HG03432 (cell line): Measurements from ENCODE around the gene YPEL1.

Experiments used
- ATAC-seq: cut with Tn5 transposase; IDR thresholded peaks from one replicate; pipeline ENCODE4 v1.9.1; 2021; ENCODE audit warnings: mild to moderate bottlenecking, moderate library complexity; ENCODE audit not compliant: unreplicated experiment

Gene YPEL1

DNA sequence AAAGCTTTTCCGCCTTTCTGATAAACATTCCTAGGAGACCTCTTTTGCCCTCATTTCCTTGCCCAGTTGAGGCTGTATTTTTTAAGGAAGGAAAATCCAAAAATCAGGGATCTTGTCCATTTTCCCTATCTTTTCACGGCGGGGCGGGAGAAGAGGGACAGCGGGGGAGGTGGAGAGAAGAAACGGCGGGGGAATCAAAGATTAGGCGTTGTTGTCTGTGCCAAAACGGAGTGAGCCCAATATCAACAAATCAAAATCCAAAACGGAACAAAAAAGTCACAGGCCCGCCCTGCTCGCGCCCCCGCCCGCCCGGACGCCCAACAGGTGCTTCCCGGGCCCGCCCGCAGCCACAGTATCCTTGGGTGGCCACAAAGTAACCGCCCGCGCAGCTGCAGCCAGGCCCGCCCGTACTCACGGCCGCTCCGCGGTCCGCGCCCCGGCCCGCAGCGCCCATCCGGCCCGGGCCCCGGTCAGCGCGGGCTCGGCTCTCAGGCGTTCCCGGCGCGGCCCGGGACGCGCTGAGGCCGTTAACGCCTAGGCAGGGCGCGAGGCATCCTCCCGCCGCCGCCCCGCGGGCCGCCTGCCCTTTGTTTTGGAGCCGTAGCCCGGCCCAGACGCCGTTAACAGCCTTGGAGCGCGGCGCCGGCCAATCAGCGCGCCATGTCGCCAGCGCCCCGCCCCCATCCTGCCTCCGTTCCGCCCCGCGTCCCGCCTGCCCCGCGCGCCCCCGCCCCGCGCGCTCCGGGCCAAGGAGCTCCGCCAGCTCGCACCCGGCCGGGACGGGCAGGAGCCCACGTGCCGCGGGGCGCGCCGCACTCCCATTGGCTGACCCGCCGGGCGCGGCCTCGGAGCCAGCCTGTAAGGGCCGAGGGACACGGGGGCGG lies at the start of gene YPEL1:
TSS of gene YPEL1 (minus strand) at position 595 of the 884 bp plus-strand sequence. CDS start 25,050 bp downstream, outside the sequence.
- peak; percentile 87 for ATAC-seq

DNA sequence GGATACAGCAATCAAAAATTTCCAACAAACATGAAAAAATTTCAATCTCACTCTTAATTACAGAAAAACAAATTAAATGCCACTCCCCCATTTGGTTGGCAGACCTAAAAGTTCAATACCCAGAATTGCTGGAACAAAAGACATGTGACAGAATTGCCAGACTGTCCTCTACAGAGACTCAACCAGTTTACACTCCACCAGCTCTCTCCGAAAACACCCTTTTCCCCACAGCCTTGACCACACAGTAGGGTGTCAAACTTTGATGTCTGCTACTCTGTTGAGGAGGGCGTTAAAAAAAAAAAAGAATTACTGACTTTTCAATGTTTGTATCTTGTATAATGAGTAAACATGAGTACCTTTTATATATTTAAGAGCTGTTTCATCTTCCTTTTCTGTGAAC lies 44.7 kb upstream of the YPEL1 start:
- ATAC-seq = no peak

DNA sequence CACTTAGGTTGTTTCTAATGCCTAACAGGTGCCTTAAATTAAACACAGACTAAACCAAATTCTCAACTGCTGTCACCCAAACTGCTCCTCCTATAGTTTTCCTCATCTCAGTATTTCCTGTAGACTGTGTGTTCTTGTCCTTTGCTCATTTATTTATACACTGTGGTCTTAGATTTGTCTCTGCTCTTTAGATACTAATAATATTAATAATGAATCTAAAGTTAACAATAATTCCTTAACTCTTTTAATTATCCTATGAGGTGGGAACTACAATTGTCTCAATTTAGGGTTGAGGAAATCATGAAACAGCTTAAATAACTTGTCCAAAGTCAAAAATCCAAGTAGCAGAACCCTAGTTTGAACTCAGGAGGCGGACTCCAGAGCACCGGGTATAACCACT lies 43.9 kb upstream of the YPEL1 start:
- no peak for ATAC-seq

DNA sequence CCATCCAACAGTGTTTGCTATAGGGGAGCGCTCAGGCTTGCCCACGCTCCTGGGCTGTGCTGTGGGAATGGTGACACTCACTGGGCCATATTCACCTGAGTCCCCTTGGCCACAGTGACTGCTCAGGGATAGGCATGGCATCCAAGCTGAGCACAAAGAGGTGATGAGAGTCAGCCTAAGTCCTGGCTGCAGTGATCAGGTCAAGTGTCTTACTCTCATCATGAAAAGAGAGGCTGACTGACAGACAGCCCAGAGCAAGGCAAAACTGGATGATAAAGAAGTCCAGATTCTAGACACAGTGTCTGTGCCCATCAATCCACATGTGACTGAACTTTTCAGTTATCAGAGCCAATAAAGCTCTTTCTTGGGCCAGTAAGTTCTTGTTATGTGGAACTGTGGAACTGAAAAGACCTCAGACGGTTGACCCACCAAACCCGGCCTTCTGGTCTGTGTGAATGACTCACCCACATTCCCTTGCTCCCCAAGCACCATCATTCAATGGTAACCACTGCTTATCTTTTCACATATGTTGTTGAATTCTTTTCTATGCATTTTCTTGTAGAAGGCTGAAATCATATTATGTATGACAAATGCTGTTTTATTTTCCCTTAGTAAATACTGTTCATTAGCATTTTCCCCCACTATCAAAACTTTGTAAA lies 43.2 kb upstream of the YPEL1 start:
- no peak for ATAC-seq

DNA sequence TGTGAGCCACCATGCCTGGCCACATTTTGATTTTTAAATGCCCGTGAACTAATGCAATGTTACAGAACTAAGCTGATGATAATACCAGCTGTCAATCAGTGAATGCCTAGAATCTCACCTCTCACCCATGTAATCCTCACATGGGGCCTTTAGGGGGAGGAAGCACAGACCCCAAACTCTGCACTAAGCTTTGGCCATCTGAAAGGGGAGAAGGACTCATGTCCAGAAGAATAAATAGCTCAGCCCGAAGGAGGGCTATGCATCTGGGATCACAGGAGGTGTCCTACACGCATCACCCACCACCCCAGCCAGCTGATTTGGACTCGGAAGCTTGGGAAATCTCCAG lies 36.0 kb upstream of the YPEL1 start:
- ATAC-seq = no peak

DNA sequence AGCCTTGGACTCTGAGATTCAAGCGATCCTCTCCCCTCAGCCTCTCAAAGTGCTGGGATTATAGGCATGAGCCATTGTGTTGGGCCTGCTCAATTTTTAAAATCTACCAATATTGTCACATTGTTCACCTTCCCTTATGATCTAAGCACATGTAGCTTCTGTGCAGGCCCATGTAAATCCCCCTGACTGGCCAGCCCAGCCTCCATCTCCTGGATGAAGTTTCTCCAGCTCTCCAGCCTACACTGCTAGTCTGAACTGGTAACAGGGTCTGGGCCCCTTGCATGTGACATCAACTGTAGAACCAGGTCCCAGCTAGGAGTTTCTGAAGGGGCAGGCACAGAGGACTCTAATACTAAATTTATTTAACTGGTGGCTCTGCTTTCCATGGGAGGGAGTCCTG lies 32.8 kb upstream of the YPEL1 start:
- ATAC-seq = no peak

GRCh38 chr22:21766691-21767462 lies 31.3 kb upstream of the YPEL1 start:
- peak; percentile 43 for ATAC-seq

DNA sequence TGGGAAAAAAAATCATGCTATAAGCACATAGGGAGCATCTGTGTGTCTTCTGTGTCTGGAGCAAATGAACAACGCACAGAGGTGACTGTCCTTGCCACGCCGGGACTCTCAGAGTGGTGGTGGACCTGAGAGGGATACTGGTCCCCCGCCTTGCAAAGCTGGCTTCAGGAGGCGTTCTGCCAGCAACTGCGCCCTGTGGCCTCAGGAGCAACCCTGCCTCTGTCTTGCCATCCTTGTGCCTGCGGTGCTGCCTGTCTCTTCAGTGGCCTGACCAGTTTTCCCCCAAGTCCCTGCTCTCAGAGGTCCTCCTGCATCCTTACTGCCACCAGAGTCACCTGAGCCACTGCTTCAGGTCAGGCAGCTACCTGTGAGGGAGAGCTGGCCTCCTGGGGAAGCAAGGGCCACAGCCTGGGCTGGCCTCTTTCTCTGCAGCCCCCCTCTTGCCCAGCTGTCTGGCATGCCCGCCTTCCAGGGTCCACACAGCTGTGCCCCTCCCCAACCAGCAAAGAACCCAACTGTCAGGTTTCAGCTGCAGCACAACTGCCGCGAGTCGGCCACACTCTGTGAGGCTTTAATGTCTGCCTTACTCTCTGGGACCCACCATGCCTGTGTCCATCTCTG lies 30.4 kb upstream of the YPEL1 start:
- ATAC-seq = no peak

DNA sequence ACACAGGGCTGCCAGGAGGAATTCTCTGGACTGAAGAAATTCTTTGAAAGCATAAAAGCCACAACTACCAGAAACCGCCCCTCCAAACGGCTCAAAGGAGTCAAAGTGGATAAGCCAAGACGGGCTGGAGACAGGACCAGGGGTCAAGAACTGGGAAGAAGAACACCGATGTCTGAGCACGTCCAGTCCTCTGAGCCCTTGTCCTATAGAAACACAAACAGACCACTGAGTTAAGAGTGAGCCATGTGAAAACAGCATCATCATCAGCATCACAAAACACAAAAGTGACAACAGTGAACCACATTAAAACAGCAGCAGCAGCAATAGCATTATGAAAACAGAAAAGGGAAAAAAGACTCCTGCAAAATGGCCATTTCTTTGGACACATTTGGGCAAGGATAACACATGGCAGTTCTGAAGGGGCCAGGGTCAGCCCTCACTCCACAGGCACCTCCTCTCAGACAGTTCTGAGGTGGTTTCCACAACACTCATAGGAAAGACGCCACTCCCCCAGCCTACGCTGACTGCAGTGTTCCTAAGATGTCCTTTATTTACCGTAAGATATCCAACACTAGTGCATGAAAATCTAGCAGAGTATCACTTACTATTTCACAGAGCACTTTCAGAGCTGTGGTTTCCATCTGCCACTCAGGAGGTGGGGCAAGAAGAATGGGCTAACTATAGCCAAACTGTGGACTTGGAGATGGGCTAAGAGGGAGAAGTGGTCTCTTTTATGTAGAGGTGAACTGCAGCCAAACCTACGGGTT lies 28.6 kb upstream of the YPEL1 start:
- no peak for ATAC-seq

- no peak for ATAC-seq
Observed at GRCh38 chr22:21762712-21763581, 27.4 kb upstream of the YPEL1 start.

- no peak for ATAC-seq
Observed at GRCh38 chr22:21761994-21762680, 26.5 kb upstream of the YPEL1 start.

DNA sequence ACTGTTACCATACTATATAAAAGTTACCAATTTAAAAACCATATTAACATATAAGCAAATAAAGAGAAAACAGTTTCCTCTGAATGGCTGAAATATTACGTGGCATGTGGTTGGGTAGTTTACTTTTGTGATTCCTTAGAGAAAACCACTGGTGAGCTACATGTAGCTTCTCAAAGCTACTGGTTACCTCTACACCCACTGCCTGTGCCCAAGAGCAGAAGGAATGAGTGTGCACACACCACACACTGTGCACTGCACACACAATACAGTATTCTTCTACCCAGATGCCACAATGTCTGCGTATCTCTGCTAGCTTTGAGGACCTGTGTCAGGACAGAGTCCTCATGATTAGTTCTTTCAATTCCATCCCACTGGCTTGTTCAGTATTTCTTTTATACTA lies 25.5 kb upstream of the YPEL1 start:
- ATAC-seq = no peak

- ATAC-seq = no peak
Observed at GRCh38 chr22:21760640-21761039, 25.0 kb upstream of the YPEL1 start.

GRCh38 chr22:21759646-21760376 lies 24.2 kb upstream of the YPEL1 start:
- ATAC-seq = no peak

GRCh38 chr22:21759093-21759492 lies 23.5 kb upstream of the YPEL1 start:
- no peak for ATAC-seq

GRCh38 chr22:21758091-21758864 lies 22.7 kb upstream of the YPEL1 start:
- ATAC-seq = no peak

DNA sequence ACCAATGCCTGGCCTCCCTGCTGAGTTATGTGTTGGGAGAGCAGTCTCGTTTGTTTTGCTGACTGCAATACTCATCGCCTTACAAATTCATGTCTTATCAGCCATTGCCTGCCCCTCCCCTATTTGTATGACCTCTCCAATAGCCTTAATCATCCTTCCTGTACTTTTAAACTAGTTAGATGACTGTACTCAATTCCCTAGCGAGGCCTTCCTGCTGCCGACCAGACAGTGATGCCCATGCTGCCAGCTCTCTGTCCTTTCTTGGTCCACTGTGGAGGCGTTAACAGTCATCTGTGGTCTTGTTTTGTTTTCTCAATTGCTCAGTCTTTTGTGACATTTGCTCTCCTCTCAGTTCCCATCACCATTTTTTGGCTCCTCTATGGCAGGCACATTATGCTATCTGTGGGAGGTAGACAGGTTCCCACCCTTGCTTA lies 20.3 kb upstream of the YPEL1 start:
- no peak for ATAC-seq
